ENCODE results near the gene IAH1. TPM values are rescaled to one million over a fixed set of nuclear protein-coding genes. Genes with fewer than 3 reads are reported as not detected.

The IAH1 gene
- total and polyA plus RNA-seq, 8 donors: 12.2 to 37.7 (median 17.2) TPM

GRCh38 chr2:9492927-9493326 is 18.6 kb downstream of the IAH1 start:
- no peak for TF ChIP-seq CTCF (IDR thresholded peaks at IDR 0.05)
- no peak overlapping the region for H3K27ac ChIP-seq
- H3K27me3 ChIP-seq: no peaks in the 10 kb centered on the region
- DNase-seq (no peak), FAIRE-seq (no peak), ATAC-seq (no peak)
- intact Hi-C loops (cut with DNase I): no loop called here
- peaks cover 0 to 57% (median 16%) of the 10 kb centered on the region in 3 donors for H3K36me3 ChIP-seq
- peaks cover 0 to 5% (median 0%) of the 10 kb centered on the region in 3 donors for H3K4me1 ChIP-seq
- no peak overlapping the region for H3K4me3 ChIP-seq
- H3K9me3 ChIP-seq: no peaks in the 10 kb centered on the region
- WGBS, 2 donors: 67 to 70% methylated on average over 2 of the region's 2 CpGs

GRCh38 chr2:9493478-9493877 is 19.1 kb downstream of the IAH1 start:
- Histone ChIP-seq H3K36me3 (peaks cover 0 to 56% (median 16%) of the 10 kb centered on the region in 3 donors), H3K4me1 (peaks cover 0 to 3% (median 0%) of the 10 kb centered on the region in 3 donors), H3K9me3 (no peaks in the 10 kb centered on the region), H3K27me3 (no peaks in the 10 kb centered on the region), H3K27ac (no peak overlapping the region), H3K4me3 (no peak overlapping the region)
- FAIRE-seq (no peak), DNase-seq (no peak), ATAC-seq (no peak)
- intact Hi-C loops (cut with DNase I): no loop called here
- WGBS, 2 donors: 71 to 72% methylated on average over 3 of the region's 3 CpGs
- TF ChIP-seq CTCF (IDR thresholded peaks at IDR 0.05): no peak

GRCh38 chr2:9494081-9494480 is 19.7 kb downstream of the IAH1 start:
- Histone ChIP-seq H3K4me1 (no peaks in the 10 kb centered on the region), H3K4me3 (no peak overlapping the region), H3K27ac (no peak overlapping the region), H3K9me3 (no peaks in the 10 kb centered on the region), H3K36me3 (peaks cover 0 to 50% (median 16%) of the 10 kb centered on the region in 3 donors), H3K27me3 (no peaks in the 10 kb centered on the region)
- no peak for DNase-seq
- intact Hi-C loops (cut with DNase I): no loop called here
- no peak for TF ChIP-seq CTCF (IDR thresholded peaks at IDR 0.05)
- WGBS, 2 donors: 90 to 94% methylated on average over 1 of the region's 1 CpG
- ATAC-seq: no peak
- no peak for FAIRE-seq

- H3K27me3 ChIP-seq: no peaks in the 10 kb centered on the region
- no peak for TF ChIP-seq CTCF (IDR thresholded peaks at IDR 0.05)
- H3K9me3 ChIP-seq: no peaks in the 10 kb centered on the region
- no peak for DNase-seq
- H3K27ac ChIP-seq: no peak overlapping the region
- no peaks in the 10 kb centered on the region for H3K4me1 ChIP-seq
- H3K36me3 ChIP-seq: peaks cover 0 to 24% (median 0%) of the 10 kb centered on the region in 3 donors
- WGBS, 2 donors: 93 to 94% methylated on average over 4 of the region's 4 CpGs
- H3K4me3 ChIP-seq: no peak overlapping the region
- peak in 2 of 4 donors; percentile 48 to 68 for ATAC-seq
- intact Hi-C loops (cut with DNase I): no loop called here
- FAIRE-seq: no peak
These were observed 22.7 kb downstream of the IAH1 start for GRCh38 chr2:9497017-9497416.

GRCh38 chr2:9498210-9498609 is 23.9 kb downstream of the IAH1 start:
- Histone ChIP-seq H3K4me1 (no peaks in the 10 kb centered on the region), H3K36me3 (peaks cover 0 to 16% (median 0%) of the 10 kb centered on the region in 3 donors), H3K4me3 (no peak overlapping the region), H3K27me3 (no peaks in the 10 kb centered on the region), H3K27ac (no peak overlapping the region), H3K9me3 (no peaks in the 10 kb centered on the region)
- no peak for ATAC-seq
- intact Hi-C loops (cut with DNase I): no loop called here
- FAIRE-seq: no peak
- no peak for DNase-seq
- TF ChIP-seq CTCF (IDR thresholded peaks at IDR 0.05): no peak
- 48 to 59% methylated on average over 1 of the region's 1 CpG for WGBS, 2 donors

Data from pancreas (tissue), 10 donors.